Tibial nerve (tissue), 4 donors: ENCODE measurements around the gene EP400. TPM values are rescaled to one million over a fixed set of nuclear protein-coding genes. Genes with fewer than 3 reads are reported as not detected.

Source experiments
- DNase-seq, 2 donors: peaks; one replicate each; pipeline ENCODE4 v3.0.0-alpha.2; 2019; ENCODE audit warnings: low spot score in 2 of 2
- H3K27ac ChIP-seq, 4 donors: fragments of 200-600 bp; sonication (generic) in 3 of 4; one replicate each; pipeline ENCODE4 v1.5.1; 2017 to 2019; ENCODE audit warnings: mild to moderate bottlenecking in 1 of 4
- H3K27me3 ChIP-seq, 2 donors: fragments of 200-600 bp; sonication (generic) in 1 of 2; one replicate each; pipeline versions ENCODE4 v1.5.1 to v1.6.0; 2017 to 2019
- H3K36me3 ChIP-seq, 3 donors: fragments of 200-600 bp; sonication (generic); one replicate each; pipeline ENCODE4 v1.5.1; 2018 to 2019
- H3K4me1 ChIP-seq, 4 donors: fragments of 200-600 bp; sonication (generic) in 3 of 4; one replicate each; pipeline ENCODE4 v1.5.1; 2017 to 2019
- H3K4me3 ChIP-seq, 4 donors: fragments of 200-600 bp; sonication (generic) in 3 of 4; one replicate each; pipeline ENCODE4 v1.5.1; 2017 to 2019; ENCODE audit warnings: mild to moderate bottlenecking in 1 of 4, moderate library complexity in 1 of 4
- H3K9me3 ChIP-seq, 4 donors: fragments of 200-600 bp; sonication (generic) in 3 of 4; one replicate each; pipeline ENCODE4 v1.5.1; 2017 to 2019
- EP300 ChIP-seq, 2 donors: sonication (generic); formaldehyde crosslinking; IDR thresholded peaks; one replicate each; pipeline ENCODE4 v1.6.1; 2017; ENCODE audit warnings: antibody characterized with exemption in 2 of 2, mild to moderate bottlenecking in 1 of 2
- POLR2A ChIP-seq, 2 donors: fragments of 450-650 bp; IDR thresholded peaks; one replicate each; pipeline ENCODE4 v1.6.1; 2017; ENCODE audit warnings: antibody characterized with exemption in 2 of 2, mild to moderate bottlenecking in 2 of 2, moderate library complexity in 2 of 2
- WGBS, 2 donors: methylation state at CpG; one replicate each; pipeline ENCODE4 v1.1.5; 2018; 5-methylcytosine and 5-hydroxymethylcytosine counted together
- total RNA-seq, 4 donors: library from RNA; depleted of rRNA; stranded (reverse); fragments of >200 nt; gene quantifications; one replicate each; pipeline ENCODE4 v1.1.0, GENCODE V29; 2016
- TF ChIP-seq, protein P1 (sequence below), 5 experiments: fragments of 200-600 bp in 3 of 5; fragments of 450-650 bp in 2 of 5; sonication (generic) in 3 of 5; IDR thresholded peaks; one replicate each; pipeline ENCODE4 v1.5.1; 2016 to 2019; ENCODE audit warnings: antibody characterized with exemption in 5 of 5, mild to moderate bottlenecking in 3 of 5, moderate library complexity in 2 of 5

Gene EP400
- total RNA-seq, 4 donors from 2014 or later, result 27.8 to 41.4 (median 32.2) TPM

GRCh38 chr12:132052196-132052932 lies 102.6 kb downstream of the EP400 start:
- no peak for DNase-seq
- Histone ChIP-seq H3K4me1 (no peaks in the 10 kb centered on the region), H3K27ac (no peak overlapping the region), H3K9me3 (no peaks in the 10 kb centered on the region), H3K27me3 (no peaks in the 10 kb centered on the region), H3K4me3 (no peak overlapping the region), H3K36me3 (peaks cover 10 to 98% (median 20%) of the 10 kb centered on the region in 3 donors)
- WGBS, 2 donors, result 90 to 91% methylated on average over 32 of the region's 32 CpGs
- no peak for TF ChIP-seq EP300 (IDR thresholded peaks at IDR 0.05)
- no peak for TF ChIP-seq POLR2A (IDR thresholded peaks at IDR 0.05)
- TF ChIP-seq, protein P1, sequence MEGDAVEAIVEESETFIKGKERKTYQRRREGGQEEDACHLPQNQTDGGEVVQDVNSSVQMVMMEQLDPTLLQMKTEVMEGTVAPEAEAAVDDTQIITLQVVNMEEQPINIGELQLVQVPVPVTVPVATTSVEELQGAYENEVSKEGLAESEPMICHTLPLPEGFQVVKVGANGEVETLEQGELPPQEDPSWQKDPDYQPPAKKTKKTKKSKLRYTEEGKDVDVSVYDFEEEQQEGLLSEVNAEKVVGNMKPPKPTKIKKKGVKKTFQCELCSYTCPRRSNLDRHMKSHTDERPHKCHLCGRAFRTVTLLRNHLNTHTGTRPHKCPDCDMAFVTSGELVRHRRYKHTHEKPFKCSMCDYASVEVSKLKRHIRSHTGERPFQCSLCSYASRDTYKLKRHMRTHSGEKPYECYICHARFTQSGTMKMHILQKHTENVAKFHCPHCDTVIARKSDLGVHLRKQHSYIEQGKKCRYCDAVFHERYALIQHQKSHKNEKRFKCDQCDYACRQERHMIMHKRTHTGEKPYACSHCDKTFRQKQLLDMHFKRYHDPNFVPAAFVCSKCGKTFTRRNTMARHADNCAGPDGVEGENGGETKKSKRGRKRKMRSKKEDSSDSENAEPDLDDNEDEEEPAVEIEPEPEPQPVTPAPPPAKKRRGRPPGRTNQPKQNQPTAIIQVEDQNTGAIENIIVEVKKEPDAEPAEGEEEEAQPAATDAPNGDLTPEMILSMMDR (IDR thresholded peaks at IDR 0.05), result no peak

DNA sequence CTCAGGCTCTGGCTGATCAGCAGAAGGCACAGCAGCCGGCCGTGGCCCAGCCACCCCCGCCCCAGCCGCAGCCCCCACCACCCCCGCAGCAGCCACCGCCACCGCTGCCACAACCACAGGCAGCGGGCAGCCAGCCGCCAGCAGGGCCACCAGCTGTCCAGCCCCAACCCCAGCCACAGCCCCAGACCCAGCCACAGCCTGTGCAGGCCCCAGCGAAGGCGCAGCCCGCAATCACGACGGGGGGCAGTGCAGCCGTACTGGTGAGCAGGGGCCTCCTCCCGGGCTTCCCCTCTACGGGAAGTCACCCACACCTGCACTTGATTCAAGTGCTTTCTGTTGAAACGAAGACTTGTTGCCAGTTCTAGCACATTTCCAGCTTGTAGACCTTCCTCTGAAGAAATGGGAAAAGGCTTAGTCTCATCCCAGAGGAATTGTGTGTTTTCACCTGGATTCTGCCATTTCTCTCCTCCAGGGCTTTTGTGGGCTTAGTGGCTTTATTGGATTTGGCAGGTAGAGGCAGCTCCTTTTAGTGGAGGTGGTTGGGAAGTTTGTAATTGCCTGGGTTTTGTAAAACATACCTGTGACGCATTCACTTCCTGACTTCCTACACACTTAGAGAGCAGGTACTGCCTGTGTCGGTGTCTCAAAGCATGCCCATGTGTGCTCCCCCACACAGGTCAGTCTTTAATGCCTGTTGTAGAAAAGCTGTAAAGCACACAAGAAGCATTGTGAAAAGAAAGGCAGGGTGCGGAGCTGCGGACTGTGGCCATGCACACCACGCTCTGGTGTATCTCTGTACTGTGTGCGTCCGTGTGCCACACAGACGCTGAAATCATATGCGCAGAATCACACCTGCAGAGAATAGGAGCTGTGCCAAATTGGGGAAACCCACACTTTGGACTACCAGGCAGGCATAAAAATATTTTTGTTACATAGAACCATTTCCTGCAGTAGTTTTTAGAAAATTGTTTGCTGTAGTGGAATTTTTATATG lies 103.9 kb downstream of the EP400 start:
- Histone ChIP-seq H3K4me3 (no peak overlapping the region), H3K36me3 (peaks cover 10 to 98% (median 20%) of the 10 kb centered on the region in 3 donors), H3K27me3 (no peaks in the 10 kb centered on the region), H3K9me3 (no peaks in the 10 kb centered on the region), H3K27ac (no peak overlapping the region), H3K4me1 (no peaks in the 10 kb centered on the region)
- TF ChIP-seq EP300 (IDR thresholded peaks at IDR 0.05) (no peak), POLR2A (IDR thresholded peaks at IDR 0.05) (no peak)
- TF ChIP-seq, protein P1 (IDR thresholded peaks at IDR 0.05), result no peak
- DNase-seq, result no peak
- 92 to 93% methylated on average over 23 to 26 of the region's 27 CpGs for WGBS, 2 donors

- peaks cover 9 to 98% (median 20%) of the 10 kb centered on the region in 3 donors for H3K36me3 ChIP-seq
- no peaks in the 10 kb centered on the region for H3K27me3 ChIP-seq
- DNase-seq, result no peak
- 95 to 96% methylated on average over 12 of the region's 12 CpGs for WGBS, 2 donors
- no peaks in the 10 kb centered on the region for H3K9me3 ChIP-seq
- no peak overlapping the region for H3K27ac ChIP-seq
- H3K4me1 ChIP-seq, result no peaks in the 10 kb centered on the region
- no peak for TF ChIP-seq POLR2A (IDR thresholded peaks at IDR 0.05)
- TF ChIP-seq, protein P1 (IDR thresholded peaks at IDR 0.05), result no peak
- TF ChIP-seq EP300 (IDR thresholded peaks at IDR 0.05), result no peak
- H3K4me3 ChIP-seq, result no peak overlapping the region
Measured at GRCh38 chr12:132054983-132055382, 105.2 kb downstream of the EP400 start.

- Histone ChIP-seq H3K27ac (no peak overlapping the region), H3K9me3 (no peaks in the 10 kb centered on the region), H3K27me3 (no peaks in the 10 kb centered on the region), H3K4me1 (no peaks in the 10 kb centered on the region), H3K4me3 (no peak overlapping the region), H3K36me3 (peaks cover 9 to 98% (median 20%) of the 10 kb centered on the region in 3 donors)
- 88 to 91% methylated on average over 11 of the region's 11 CpGs for WGBS, 2 donors
- no peak for DNase-seq
- TF ChIP-seq EP300 (IDR thresholded peaks at IDR 0.05) (no peak), POLR2A (IDR thresholded peaks at IDR 0.05) (no peak)
- TF ChIP-seq, protein P1 (IDR thresholded peaks at IDR 0.05), result no peak
Measured at GRCh38 chr12:132055535-132056096, 105.9 kb downstream of the EP400 start.
